ENCODE measurements around the gene SEPTIN10.
A peak's percentile ranks its signal among the peaks of the same experiment; 100 is the strongest.

Gene SEPTIN10

GRCh38 chr2:109613081-109613921 lies 465 bp downstream of the SEPTIN10 start:
- no peaks in the 10 kb centered on the region for H3K9me3 ChIP-seq (ENCODE audit: low read length)
- peak overlapping the region; percentile 75 for H3K27ac ChIP-seq (ENCODE audit: low read depth, low read length)
- H3K4me3 ChIP-seq (ENCODE audit: low read depth in 1 of 2, low read length in 2 of 2): peak overlapping the region; percentile 55 to 97
- H3K4me1 ChIP-seq (ENCODE audit: insufficient read depth, low read length): peaks cover 47% of the 10 kb centered on the region
- H3K36me3 ChIP-seq (ENCODE audit: insufficient read depth, low read length): no peaks in the 10 kb centered on the region
- H3K27me3 ChIP-seq (ENCODE audit: control insufficient read depth in 1 of 2, insufficient read depth in 2 of 2, low read length in 2 of 2): no peaks in the 10 kb centered on the region
- peak overlapping the region; percentile 98 for H3K9ac ChIP-seq (ENCODE audit: low read length)

GRCh38 chr2:109611467-109612095 lies 2.2 kb downstream of the SEPTIN10 start:
- Histone ChIP-seq H3K4me3 (ENCODE audit: low read depth in 1 of 2, low read length in 2 of 2) (no peak overlapping the region), H3K9me3 (ENCODE audit: low read length) (no peaks in the 10 kb centered on the region), H3K9ac (ENCODE audit: low read length) (no peak overlapping the region), H3K27ac (ENCODE audit: low read depth, low read length) (peak overlapping the region; percentile 6), H3K36me3 (ENCODE audit: insufficient read depth, low read length) (no peaks in the 10 kb centered on the region), H3K27me3 (ENCODE audit: control insufficient read depth in 1 of 2, insufficient read depth in 2 of 2, low read length in 2 of 2) (no peaks in the 10 kb centered on the region), H3K4me1 (ENCODE audit: insufficient read depth, low read length) (peaks cover 47% of the 10 kb centered on the region)

GRCh38 chr2:109609352-109610024 lies 4.3 kb downstream of the SEPTIN10 start:
- Histone ChIP-seq H3K27ac (ENCODE audit: low read depth, low read length) (peak overlapping the region; percentile 53), H3K4me1 (ENCODE audit: insufficient read depth, low read length) (peaks cover 34% of the 10 kb centered on the region), H3K27me3 (ENCODE audit: control insufficient read depth in 1 of 2, insufficient read depth in 2 of 2, low read length in 2 of 2) (no peaks in the 10 kb centered on the region), H3K4me3 (ENCODE audit: low read depth in 1 of 2, low read length in 2 of 2) (no peak overlapping the region), H3K9ac (ENCODE audit: low read length) (no peak overlapping the region), H3K9me3 (ENCODE audit: low read length) (no peaks in the 10 kb centered on the region), H3K36me3 (ENCODE audit: insufficient read depth, low read length) (no peaks in the 10 kb centered on the region)

GRCh38 chr2:109607766-109608165 lies 6.0 kb downstream of the SEPTIN10 start:
- peaks cover 34% of the 10 kb centered on the region for H3K4me1 ChIP-seq (ENCODE audit: insufficient read depth, low read length)
- no peaks in the 10 kb centered on the region for H3K9me3 ChIP-seq (ENCODE audit: low read length)
- no peak overlapping the region for H3K27ac ChIP-seq (ENCODE audit: low read depth, low read length)
- H3K36me3 ChIP-seq (ENCODE audit: insufficient read depth, low read length): no peaks in the 10 kb centered on the region
- H3K4me3 ChIP-seq (ENCODE audit: low read depth in 1 of 2, low read length in 2 of 2): no peak overlapping the region
- no peaks in the 10 kb centered on the region for H3K27me3 ChIP-seq (ENCODE audit: control insufficient read depth in 1 of 2, insufficient read depth in 2 of 2, low read length in 2 of 2)
- H3K9ac ChIP-seq (ENCODE audit: low read length): no peak overlapping the region

- no peak overlapping the region for H3K9ac ChIP-seq (ENCODE audit: low read length)
- H3K27me3 ChIP-seq (ENCODE audit: control insufficient read depth in 1 of 2, insufficient read depth in 2 of 2, low read length in 2 of 2): no peaks in the 10 kb centered on the region
- no peak overlapping the region for H3K27ac ChIP-seq (ENCODE audit: low read depth, low read length)
- peaks cover 14% of the 10 kb centered on the region for H3K4me1 ChIP-seq (ENCODE audit: insufficient read depth, low read length)
- H3K36me3 ChIP-seq (ENCODE audit: insufficient read depth, low read length): no peaks in the 10 kb centered on the region
- no peak overlapping the region for H3K4me3 ChIP-seq (ENCODE audit: low read depth in 1 of 2, low read length in 2 of 2)
- H3K9me3 ChIP-seq (ENCODE audit: low read length): no peaks in the 10 kb centered on the region
Measured at GRCh38 chr2:109604597-109604996, 9.2 kb downstream of the SEPTIN10 start.

- no peaks in the 10 kb centered on the region for H3K27me3 ChIP-seq (ENCODE audit: control insufficient read depth in 1 of 2, insufficient read depth in 2 of 2, low read length in 2 of 2)
- H3K4me3 ChIP-seq (ENCODE audit: low read depth in 1 of 2, low read length in 2 of 2): no peak overlapping the region
- H3K27ac ChIP-seq (ENCODE audit: low read depth, low read length): no peak overlapping the region
- H3K9me3 ChIP-seq (ENCODE audit: low read length): no peaks in the 10 kb centered on the region
- peaks cover 2% of the 10 kb centered on the region for H3K4me1 ChIP-seq (ENCODE audit: insufficient read depth, low read length)
- H3K36me3 ChIP-seq (ENCODE audit: insufficient read depth, low read length): no peaks in the 10 kb centered on the region
- no peak overlapping the region for H3K9ac ChIP-seq (ENCODE audit: low read length)
Measured at GRCh38 chr2:109602617-109603188, 11.1 kb downstream of the SEPTIN10 start.

GRCh38 chr2:109601783-109602182 lies 12.0 kb downstream of the SEPTIN10 start:
- Histone ChIP-seq H3K36me3 (ENCODE audit: insufficient read depth, low read length) (no peaks in the 10 kb centered on the region), H3K27ac (ENCODE audit: low read depth, low read length) (no peak overlapping the region), H3K4me1 (ENCODE audit: insufficient read depth, low read length) (peaks cover 3% of the 10 kb centered on the region), H3K4me3 (ENCODE audit: low read depth in 1 of 2, low read length in 2 of 2) (no peak overlapping the region), H3K27me3 (ENCODE audit: control insufficient read depth in 1 of 2, insufficient read depth in 2 of 2, low read length in 2 of 2) (no peaks in the 10 kb centered on the region), H3K9me3 (ENCODE audit: low read length) (no peaks in the 10 kb centered on the region), H3K9ac (ENCODE audit: low read length) (no peak overlapping the region)

- Histone ChIP-seq H3K9ac (ENCODE audit: low read length) (no peak overlapping the region), H3K4me1 (ENCODE audit: insufficient read depth, low read length) (peaks cover 10% of the 10 kb centered on the region), H3K27ac (ENCODE audit: low read depth, low read length) (no peak overlapping the region), H3K27me3 (ENCODE audit: control insufficient read depth in 1 of 2, insufficient read depth in 2 of 2, low read length in 2 of 2) (no peaks in the 10 kb centered on the region), H3K36me3 (ENCODE audit: insufficient read depth, low read length) (no peaks in the 10 kb centered on the region), H3K4me3 (ENCODE audit: low read depth in 1 of 2, low read length in 2 of 2) (no peak overlapping the region), H3K9me3 (ENCODE audit: low read length) (no peaks in the 10 kb centered on the region)
Measured at GRCh38 chr2:109597283-109597682, 16.5 kb downstream of the SEPTIN10 start.

GRCh38 chr2:109595644-109596043 lies 18.1 kb downstream of the SEPTIN10 start:
- Histone ChIP-seq H3K27me3 (ENCODE audit: control insufficient read depth in 1 of 2, insufficient read depth in 2 of 2, low read length in 2 of 2) (no peaks in the 10 kb centered on the region), H3K4me3 (ENCODE audit: low read depth in 1 of 2, low read length in 2 of 2) (no peak overlapping the region), H3K36me3 (ENCODE audit: insufficient read depth, low read length) (no peaks in the 10 kb centered on the region), H3K9ac (ENCODE audit: low read length) (no peak overlapping the region), H3K9me3 (ENCODE audit: low read length) (no peaks in the 10 kb centered on the region), H3K27ac (ENCODE audit: low read depth, low read length) (no peak overlapping the region), H3K4me1 (ENCODE audit: insufficient read depth, low read length) (peaks cover 10% of the 10 kb centered on the region)

GRCh38 chr2:109594246-109594885 lies 19.4 kb downstream of the SEPTIN10 start:
- Histone ChIP-seq H3K27me3 (ENCODE audit: control insufficient read depth in 1 of 2, insufficient read depth in 2 of 2, low read length in 2 of 2) (no peaks in the 10 kb centered on the region), H3K9ac (ENCODE audit: low read length) (no peak overlapping the region), H3K36me3 (ENCODE audit: insufficient read depth, low read length) (no peaks in the 10 kb centered on the region), H3K4me3 (ENCODE audit: low read depth in 1 of 2, low read length in 2 of 2) (no peak overlapping the region), H3K27ac (ENCODE audit: low read depth, low read length) (peak overlapping the region; percentile 48), H3K9me3 (ENCODE audit: low read length) (no peaks in the 10 kb centered on the region), H3K4me1 (ENCODE audit: insufficient read depth, low read length) (peaks cover 10% of the 10 kb centered on the region)

- no peak overlapping the region for H3K4me3 ChIP-seq (ENCODE audit: low read depth in 1 of 2, low read length in 2 of 2)
- H3K27ac ChIP-seq (ENCODE audit: low read depth, low read length): no peak overlapping the region
- H3K4me1 ChIP-seq (ENCODE audit: insufficient read depth, low read length): peaks cover 10% of the 10 kb centered on the region
- no peaks in the 10 kb centered on the region for H3K9me3 ChIP-seq (ENCODE audit: low read length)
- H3K36me3 ChIP-seq (ENCODE audit: insufficient read depth, low read length): no peaks in the 10 kb centered on the region
- no peaks in the 10 kb centered on the region for H3K27me3 ChIP-seq (ENCODE audit: control insufficient read depth in 1 of 2, insufficient read depth in 2 of 2, low read length in 2 of 2)
- H3K9ac ChIP-seq (ENCODE audit: low read length): no peak overlapping the region
Measured at GRCh38 chr2:109592905-109593304, 20.9 kb downstream of the SEPTIN10 start.

Measured in muscle layer of colon (tissue), 2 donors.